BLaER1 treated with 17β-estradiol and CSF1 and Interleukin-3, amounts not matched to agents 10 nM and 100 nM (cell line): Measurements from ENCODE around the gene IL12A.
A peak's percentile ranks its signal among the peaks of the same experiment; 100 is the strongest.

Source experiments
- H3K27ac ChIP-seq, 11 experiments: shearing (Covaris generic); formaldehyde crosslinking; 2 replicates each; pipeline ENCODE4 v1.8.1; 2022
- H3K27me3 ChIP-seq, 11 experiments: shearing (Covaris generic); formaldehyde crosslinking; 2 replicates each; pipeline ENCODE4 v1.8.1; 2022
- H3K36me3 ChIP-seq, 11 experiments: shearing (Covaris generic); formaldehyde crosslinking; 2 replicates each; pipeline ENCODE4 v1.8.1; 2022
- H3K4me1 ChIP-seq, 10 experiments: shearing (Covaris generic); formaldehyde crosslinking; 2 replicates each; pipeline ENCODE4 v1.8.1; 2022
- H3K4me2 ChIP-seq, 11 experiments: shearing (Covaris generic); formaldehyde crosslinking; 2 replicates each; pipeline ENCODE4 v1.8.1; 2022
- H3K4me3 ChIP-seq, 10 experiments: shearing (Covaris generic); formaldehyde crosslinking; 2 replicates each; pipeline ENCODE4 v1.8.1; 2022
- H3K9ac ChIP-seq, 11 experiments: shearing (Covaris generic); formaldehyde crosslinking; 2 replicates each; pipeline ENCODE4 v1.8.1; 2022
- H3K9me3 ChIP-seq, 11 experiments: shearing (Covaris generic); formaldehyde crosslinking; replicated peaks in 1 of 11; 2 replicates each; pipeline ENCODE4 v1.8.1; 2022
- H4K20me1 ChIP-seq, 11 experiments: shearing (Covaris generic); formaldehyde crosslinking; 2 replicates each; pipeline ENCODE4 v1.8.1; 2022
- Cebpa-rat ChIP-seq, 11 experiments: shearing (Covaris generic); IDR thresholded peaks; 2 replicates each; pipeline ENCODE4 v1.8.1; 2022

Gene IL12A

DNA sequence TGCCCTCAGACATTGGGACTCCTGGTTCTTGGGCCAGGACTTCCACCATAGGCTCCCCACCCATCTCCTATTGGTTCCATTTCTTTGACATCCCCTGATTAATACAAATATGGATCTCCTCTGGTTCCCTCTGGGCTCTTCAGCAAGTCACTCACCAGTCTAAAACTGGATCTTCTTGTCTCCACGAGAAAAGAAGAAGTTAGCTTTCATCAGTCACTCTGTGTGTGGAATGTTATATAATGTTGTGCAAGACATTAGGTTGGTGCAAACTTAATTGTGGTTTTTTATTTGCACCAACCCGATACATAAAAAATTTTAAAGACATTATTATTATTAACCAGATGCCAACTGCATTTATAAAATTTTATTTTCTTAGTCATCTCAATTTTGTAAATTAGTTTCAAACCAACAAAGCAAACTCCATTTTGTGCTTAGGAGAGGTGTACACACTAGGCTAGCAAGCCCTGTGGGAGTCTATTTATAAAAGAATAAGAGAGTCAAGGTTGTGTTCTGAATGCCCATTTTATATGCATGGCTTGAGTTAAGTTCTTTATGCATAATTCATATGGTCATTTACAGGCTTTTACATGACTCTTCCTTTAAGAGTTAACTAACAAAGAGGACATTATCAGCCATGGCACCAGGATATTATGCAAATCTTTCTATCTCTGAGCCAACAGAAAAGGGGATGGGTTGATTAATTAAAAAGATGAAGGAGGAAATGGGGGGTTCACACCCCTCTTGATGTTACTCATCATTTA is 35.1 kb upstream of the IL12A start:
- no peaks in the 10 kb centered on the region for H3K27me3 ChIP-seq
- TF ChIP-seq Cebpa-rat (IDR thresholded peaks at IDR 0.05), result 0 out of 22 replicates have a peak, but pooled peaks of 1 of the 11 experiments have one; percentile 18
- H3K9ac ChIP-seq, result no peak overlapping the region
- H3K4me2 ChIP-seq, result peak overlapping the region in 3 of 11 experiments; percentile 17 to 29 (median 27); a peak in 5 of 22 replicates
- H4K20me1 ChIP-seq, result no peaks in the 10 kb centered on the region
- no peaks in the 10 kb centered on the region for H3K9me3 ChIP-seq
- H3K27ac ChIP-seq, result 0 out of 22 replicates have a peak overlapping the region, but pooled peaks of 1 of the 11 experiments have one; percentile 27
- peaks cover 0 to 27% (median 0%) of the 10 kb centered on the region in 10 experiments; a peak in 8 of 20 replicates for H3K4me1 ChIP-seq
- H3K4me3 ChIP-seq, result no peak overlapping the region
- no peaks in the 10 kb centered on the region for H3K36me3 ChIP-seq

DNA sequence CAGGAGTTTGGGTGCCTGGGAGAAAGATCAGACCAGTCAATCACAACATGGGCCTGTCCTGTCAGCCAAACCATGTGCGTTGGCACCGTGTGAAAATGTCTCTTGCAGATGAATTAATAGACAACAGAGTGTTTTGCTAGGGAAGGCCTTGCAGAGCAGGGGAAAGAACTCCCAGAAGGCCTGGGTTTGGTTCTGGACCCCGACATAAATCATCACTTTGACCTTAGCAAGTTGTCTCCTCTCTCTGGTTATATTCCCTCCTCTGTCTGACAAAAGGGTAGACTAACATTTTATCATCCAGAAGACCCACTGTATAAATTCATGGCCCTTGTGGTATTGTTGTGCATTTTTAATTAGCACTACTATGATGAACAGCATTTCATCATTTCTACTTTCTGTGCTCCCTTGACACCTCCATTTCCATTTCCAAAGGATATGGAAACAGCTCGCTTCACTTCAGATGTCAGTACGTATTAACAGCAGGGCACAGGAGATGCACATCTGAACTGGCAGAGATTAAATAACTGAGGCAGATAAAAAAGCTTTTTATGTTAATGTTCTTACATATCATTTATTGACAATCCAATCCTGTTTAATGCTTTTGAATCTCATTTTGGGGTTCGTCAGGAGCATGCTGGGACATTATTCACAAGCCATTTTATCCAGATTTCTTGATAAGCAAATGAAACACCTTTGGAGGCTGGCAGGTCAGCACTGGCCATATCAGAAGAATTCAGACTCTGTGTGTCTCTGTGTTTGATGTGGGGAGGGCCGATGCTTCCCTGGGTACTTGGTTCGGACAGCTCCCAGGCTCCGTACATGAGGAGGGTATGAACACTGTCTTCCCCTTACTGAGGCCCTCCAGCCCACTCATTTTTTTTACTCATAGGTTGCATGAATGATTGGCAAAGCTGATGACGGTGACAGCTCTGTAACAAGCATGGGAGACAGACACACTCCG is 28.2 kb upstream of the IL12A start:
- Histone ChIP-seq H3K27me3 (no peaks in the 10 kb centered on the region), H3K4me2 (no peak overlapping the region), H3K4me3 (no peak overlapping the region), H3K9ac (no peak overlapping the region), H3K4me1 (no peaks in the 10 kb centered on the region), H3K9me3 (no peaks in the 10 kb centered on the region), H3K36me3 (no peaks in the 10 kb centered on the region), H4K20me1 (no peaks in the 10 kb centered on the region), H3K27ac (no peak overlapping the region)
- TF ChIP-seq Cebpa-rat (IDR thresholded peaks at IDR 0.05), result no peak

DNA sequence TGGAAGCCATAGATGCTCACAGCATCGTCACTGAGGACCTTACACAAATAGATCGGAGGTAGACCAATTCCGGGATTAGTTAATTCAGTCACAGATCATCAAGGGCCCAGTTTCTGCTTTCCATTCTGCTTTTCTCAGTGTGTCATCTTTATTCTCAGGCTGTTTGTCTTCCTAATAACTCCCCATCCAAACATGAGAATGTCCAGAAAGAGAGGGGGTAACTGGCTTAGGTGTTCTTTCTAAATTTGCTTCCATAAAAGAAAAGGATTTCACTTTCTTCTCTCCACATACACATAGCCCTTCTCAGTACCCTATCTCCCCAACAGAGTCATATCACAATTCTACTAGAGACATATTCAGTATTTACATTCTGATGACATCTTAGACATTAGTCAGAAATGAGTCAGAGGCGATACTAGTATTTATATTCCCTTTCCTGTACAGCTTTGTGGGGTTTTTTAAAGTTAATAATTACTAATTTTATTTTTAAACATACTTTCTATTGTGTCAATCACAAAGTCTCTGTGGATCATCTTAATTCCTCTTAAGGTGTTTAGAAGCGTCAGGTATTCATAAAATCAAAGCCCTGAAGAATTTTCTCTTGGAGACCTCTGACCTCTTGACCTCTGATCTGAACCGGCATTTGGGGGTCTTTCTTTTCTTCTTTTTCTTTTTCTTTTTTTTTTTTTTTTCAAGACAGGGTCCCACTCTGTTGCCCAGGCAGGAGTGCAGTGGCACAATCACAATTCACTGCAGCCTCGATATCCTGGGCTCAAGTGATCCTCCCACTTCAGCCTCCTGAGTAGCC is 24.3 kb upstream of the IL12A start:
- Histone ChIP-seq H3K9ac (no peak overlapping the region), H3K4me3 (no peak overlapping the region), H3K4me1 (no peaks in the 10 kb centered on the region), H3K27me3 (no peaks in the 10 kb centered on the region), H4K20me1 (no peaks in the 10 kb centered on the region), H3K4me2 (no peak overlapping the region), H3K27ac (no peak overlapping the region), H3K9me3 (no peaks in the 10 kb centered on the region), H3K36me3 (no peaks in the 10 kb centered on the region)
- TF ChIP-seq Cebpa-rat (IDR thresholded peaks at IDR 0.05), result no peak

DNA sequence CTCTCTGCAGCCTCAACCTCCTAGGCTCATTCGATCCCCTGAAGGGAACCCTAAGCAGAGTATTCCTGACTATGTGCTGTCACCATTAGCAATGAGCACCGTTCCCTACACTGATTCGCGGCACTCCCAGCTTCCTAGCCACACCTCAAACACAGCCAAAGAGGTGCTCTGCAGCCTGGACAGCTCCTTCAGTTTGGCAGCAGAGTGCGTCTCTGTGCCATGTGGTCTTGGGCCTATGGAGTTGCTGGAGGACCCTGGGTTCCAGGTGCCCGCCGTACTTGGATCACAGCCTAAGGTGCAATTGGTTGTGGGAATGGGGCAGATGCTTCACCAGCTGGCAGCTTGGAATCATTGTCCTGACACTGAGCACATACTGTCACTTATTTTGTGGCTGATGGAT is 17.3 kb upstream of the IL12A start:
- Histone ChIP-seq H3K4me2 (no peak overlapping the region), H4K20me1 (no peaks in the 10 kb centered on the region), H3K9ac (no peak overlapping the region), H3K4me1 (no peaks in the 10 kb centered on the region), H3K27me3 (no peaks in the 10 kb centered on the region), H3K4me3 (no peak overlapping the region), H3K36me3 (no peaks in the 10 kb centered on the region), H3K27ac (no peak overlapping the region), H3K9me3 (no peaks in the 10 kb centered on the region)
- no peak for TF ChIP-seq Cebpa-rat (IDR thresholded peaks at IDR 0.05)

DNA sequence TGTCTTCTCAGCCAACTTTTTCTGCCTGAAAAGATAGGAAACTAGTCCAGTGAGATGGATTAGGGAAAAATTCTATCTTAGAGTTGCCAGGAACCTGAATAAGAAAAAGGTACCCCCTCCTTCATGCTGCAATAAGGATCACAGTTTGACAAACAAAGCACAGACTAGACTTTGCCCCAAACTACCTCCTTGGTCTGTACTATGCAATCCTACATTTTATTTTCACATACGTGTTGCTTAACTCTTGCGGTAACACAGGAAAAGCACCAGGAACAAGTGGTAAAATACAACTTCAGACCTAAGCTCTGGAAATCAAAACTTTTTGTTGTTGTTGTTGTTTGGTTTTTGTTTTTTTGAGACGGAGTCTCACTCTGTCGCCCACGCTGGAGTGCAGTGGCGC is 11.3 kb upstream of the IL12A start:
- no peak overlapping the region for H3K4me2 ChIP-seq
- H4K20me1 ChIP-seq, result no peaks in the 10 kb centered on the region
- no peaks in the 10 kb centered on the region for H3K4me1 ChIP-seq
- H3K36me3 ChIP-seq, result no peaks in the 10 kb centered on the region
- no peaks in the 10 kb centered on the region for H3K9me3 ChIP-seq
- no peak overlapping the region for H3K9ac ChIP-seq
- TF ChIP-seq Cebpa-rat (IDR thresholded peaks at IDR 0.05), result no peak
- no peaks in the 10 kb centered on the region for H3K27me3 ChIP-seq
- H3K27ac ChIP-seq, result no peak overlapping the region
- no peak overlapping the region for H3K4me3 ChIP-seq

DNA sequence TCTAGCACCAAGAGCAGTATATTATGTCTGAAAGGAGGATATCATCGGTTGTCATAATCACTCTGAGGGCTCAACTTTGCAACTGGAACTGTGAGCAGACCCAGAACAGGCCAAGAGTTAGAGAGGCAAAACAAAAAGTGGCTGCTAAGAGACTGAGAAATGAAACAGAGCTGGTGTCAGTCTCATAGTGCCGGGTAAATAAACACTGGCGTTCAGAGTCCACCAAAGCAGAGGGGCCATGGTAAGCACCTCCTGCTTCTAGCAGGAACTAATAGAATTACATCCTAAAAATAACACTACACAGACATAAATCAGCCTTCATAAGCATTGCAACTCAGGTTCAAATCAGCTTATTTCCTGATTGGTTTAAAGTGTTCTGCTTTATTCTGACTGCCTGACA is 10.3 kb upstream of the IL12A start:
- TF ChIP-seq Cebpa-rat (IDR thresholded peaks at IDR 0.05), result no peak
- Histone ChIP-seq H3K27ac (no peak overlapping the region), H3K27me3 (no peaks in the 10 kb centered on the region), H3K4me2 (no peak overlapping the region), H3K4me3 (no peak overlapping the region), H3K36me3 (no peaks in the 10 kb centered on the region), H4K20me1 (no peaks in the 10 kb centered on the region), H3K4me1 (no peaks in the 10 kb centered on the region), H3K9me3 (no peaks in the 10 kb centered on the region), H3K9ac (no peak overlapping the region)

DNA sequence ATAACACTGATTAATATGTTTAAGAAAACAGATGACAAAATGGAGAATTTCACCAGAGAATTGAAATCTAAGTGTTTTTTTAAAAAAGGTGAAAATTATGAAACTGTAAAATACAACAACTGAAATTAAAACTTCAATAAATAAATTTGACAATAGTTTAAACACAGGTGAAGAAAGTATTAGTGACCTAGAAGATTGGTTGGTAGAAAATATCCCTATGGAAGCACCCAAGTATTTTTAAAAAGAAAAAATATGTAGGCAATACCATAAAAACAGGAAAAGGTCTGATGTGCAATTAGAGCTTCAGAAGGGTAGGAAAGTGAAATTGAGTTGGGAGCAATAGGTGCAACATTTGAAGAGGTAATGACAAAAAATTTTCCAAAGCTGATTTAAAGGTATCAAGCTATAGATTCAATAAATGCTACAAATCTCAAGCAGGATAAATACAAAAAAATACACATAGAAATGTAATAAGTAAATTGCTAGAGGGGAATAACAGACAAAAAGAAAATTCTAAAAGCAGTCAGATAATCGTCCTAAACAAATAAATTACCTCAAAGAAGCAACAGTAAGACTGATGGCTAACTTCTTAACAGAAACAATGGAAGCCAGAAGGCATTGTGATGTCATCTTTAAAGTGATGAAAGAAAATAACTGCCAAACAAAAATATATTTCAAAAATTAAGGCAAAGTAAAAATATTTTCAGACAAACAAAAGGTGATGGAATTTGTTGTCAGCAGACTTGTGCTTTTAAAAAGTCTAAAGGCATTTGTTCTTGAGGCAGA is 9.5 kb upstream of the IL12A start:
- no peaks in the 10 kb centered on the region for H3K4me1 ChIP-seq
- H3K36me3 ChIP-seq, result no peaks in the 10 kb centered on the region
- no peak overlapping the region for H3K9ac ChIP-seq
- TF ChIP-seq Cebpa-rat (IDR thresholded peaks at IDR 0.05), result no peak
- no peaks in the 10 kb centered on the region for H4K20me1 ChIP-seq
- H3K4me2 ChIP-seq, result no peak overlapping the region
- H3K27me3 ChIP-seq, result no peaks in the 10 kb centered on the region
- H3K9me3 ChIP-seq, result no peaks in the 10 kb centered on the region
- no peak overlapping the region for H3K4me3 ChIP-seq
- H3K27ac ChIP-seq, result no peak overlapping the region

DNA sequence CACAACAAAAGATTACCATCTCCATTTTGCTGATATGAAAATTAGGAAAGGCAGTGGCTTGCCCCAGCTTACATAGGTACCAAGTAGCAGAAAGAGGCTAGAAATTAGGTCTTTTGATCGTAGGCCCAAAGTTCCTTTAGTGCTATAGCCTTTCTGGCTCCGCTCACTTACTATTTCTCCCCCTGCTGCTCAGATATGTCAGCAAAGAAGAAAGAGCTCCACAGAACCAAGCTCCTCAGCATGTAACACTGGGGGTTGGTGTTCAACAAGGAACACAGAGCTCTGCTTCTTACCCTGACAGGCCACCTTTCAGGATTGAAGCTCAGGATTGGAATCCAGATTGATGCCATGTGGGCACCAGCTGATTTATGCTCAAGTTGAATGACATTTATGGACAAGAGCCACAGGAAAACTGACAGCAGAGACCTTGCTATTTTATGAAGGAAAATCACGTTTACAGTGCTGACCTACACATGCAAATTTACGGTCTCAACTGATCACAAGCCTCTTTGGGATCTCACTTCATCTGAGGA is 6.1 kb upstream of the IL12A start:
- H3K4me2 ChIP-seq, result no peak overlapping the region
- peaks cover 0 to 6% (median 3%) of the 10 kb centered on the region in 10 experiments; a peak in 15 of 20 replicates for H3K4me1 ChIP-seq
- no peaks in the 10 kb centered on the region for H3K36me3 ChIP-seq
- H3K27me3 ChIP-seq, result no peaks in the 10 kb centered on the region
- no peak for TF ChIP-seq Cebpa-rat (IDR thresholded peaks at IDR 0.05)
- H4K20me1 ChIP-seq, result no peaks in the 10 kb centered on the region
- H3K4me3 ChIP-seq, result no peak overlapping the region
- H3K9me3 ChIP-seq, result peaks cover 0 to 3% (median 0%) of the 10 kb centered on the region in 11 experiments; a peak in 1 of 22 replicates
- no peak overlapping the region for H3K9ac ChIP-seq
- H3K27ac ChIP-seq, result no peak overlapping the region
